LNCAP (cell line): ENCODE data around the gene PTPRM.

Source experiments
- CTCF ChIP-seq: fragments of 450-650 bp; IDR thresholded peaks from 2 replicates; pipeline ENCODE4 v1.5.1; 2017; ENCODE audit warnings: mild to moderate bottlenecking

PTPRM gene

GRCh38 chr18:7725897-7726296, 158.8 kb downstream of the PTPRM start:
- TF ChIP-seq CTCF = no peak

- TF ChIP-seq CTCF = no peak
Observed at GRCh38 chr18:7726522-7726921, 159.4 kb downstream of the PTPRM start.

GRCh38 chr18:7727361-7728076, 160.4 kb downstream of the PTPRM start:
- TF ChIP-seq CTCF = no peak

GRCh38 chr18:7728297-7728696, 161.2 kb downstream of the PTPRM start:
- TF ChIP-seq CTCF = no peak

GRCh38 chr18:7729868-7730267, 162.8 kb downstream of the PTPRM start:
- TF ChIP-seq CTCF = no peak

- no peak for TF ChIP-seq CTCF
Observed at GRCh38 chr18:7730682-7731081, 163.6 kb downstream of the PTPRM start.

GRCh38 chr18:7733642-7734041, 166.5 kb downstream of the PTPRM start:
- TF ChIP-seq CTCF = no peak

- TF ChIP-seq CTCF = peak; percentile 66
Observed at GRCh38 chr18:7735196-7735595, 168.1 kb downstream of the PTPRM start.
